ENCODE results near the gene C5orf24. TPM values are rescaled to one million over a fixed set of nuclear protein-coding genes. Genes with fewer than 3 reads are reported as not detected.
"Not testable (repeated sequence)": the region's sequence is repeated elsewhere in the genome, so short reads cannot be mapped to it uniquely, and the experiment has no call there.

The C5orf24 gene
- total RNA-seq, 1 donor from 2014 or later, result 38.3 TPM

DNA sequence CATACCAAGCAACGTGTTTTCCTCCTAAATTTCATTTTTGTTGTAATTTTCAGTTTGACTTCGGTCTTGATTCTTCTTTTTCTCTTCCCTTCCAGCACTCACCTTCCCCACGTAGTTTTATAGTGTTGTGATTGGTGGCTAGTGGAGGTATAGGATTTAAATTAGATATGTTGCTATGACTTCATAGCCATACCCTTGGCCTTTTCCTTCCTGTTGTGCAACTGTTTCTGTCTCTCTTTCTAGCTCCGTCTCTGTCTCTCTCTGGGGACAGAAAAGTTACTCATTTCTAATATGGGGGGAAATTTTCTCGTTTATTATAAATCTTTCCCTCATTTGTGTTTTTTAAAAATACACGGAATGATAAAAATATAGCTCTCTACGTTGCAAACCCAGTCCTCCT, 20.6 kb upstream of the C5orf24 start:
- Histone ChIP-seq H3K36me3 (peaks cover 0 to 44% of the 10 kb centered on the region in 2 donors), H3K4me3 (no peak overlapping the region), H3K27me3 (no peaks in the 10 kb centered on the region), H3K4me1 (no peaks in the 10 kb centered on the region), H3K27ac (no peak overlapping the region), H3K9me3 (no peaks in the 10 kb centered on the region)
- TF ChIP-seq POLR2AphosphoS5 (IDR thresholded peaks at IDR 0.05; ENCODE audit: insufficient read depth in 1 of 2, low read depth in 1 of 2) (no peak), POLR2A (IDR thresholded peaks at IDR 0.05) (no peak)
- TF ChIP-seq, protein P1, sequence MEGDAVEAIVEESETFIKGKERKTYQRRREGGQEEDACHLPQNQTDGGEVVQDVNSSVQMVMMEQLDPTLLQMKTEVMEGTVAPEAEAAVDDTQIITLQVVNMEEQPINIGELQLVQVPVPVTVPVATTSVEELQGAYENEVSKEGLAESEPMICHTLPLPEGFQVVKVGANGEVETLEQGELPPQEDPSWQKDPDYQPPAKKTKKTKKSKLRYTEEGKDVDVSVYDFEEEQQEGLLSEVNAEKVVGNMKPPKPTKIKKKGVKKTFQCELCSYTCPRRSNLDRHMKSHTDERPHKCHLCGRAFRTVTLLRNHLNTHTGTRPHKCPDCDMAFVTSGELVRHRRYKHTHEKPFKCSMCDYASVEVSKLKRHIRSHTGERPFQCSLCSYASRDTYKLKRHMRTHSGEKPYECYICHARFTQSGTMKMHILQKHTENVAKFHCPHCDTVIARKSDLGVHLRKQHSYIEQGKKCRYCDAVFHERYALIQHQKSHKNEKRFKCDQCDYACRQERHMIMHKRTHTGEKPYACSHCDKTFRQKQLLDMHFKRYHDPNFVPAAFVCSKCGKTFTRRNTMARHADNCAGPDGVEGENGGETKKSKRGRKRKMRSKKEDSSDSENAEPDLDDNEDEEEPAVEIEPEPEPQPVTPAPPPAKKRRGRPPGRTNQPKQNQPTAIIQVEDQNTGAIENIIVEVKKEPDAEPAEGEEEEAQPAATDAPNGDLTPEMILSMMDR (IDR thresholded peaks at IDR 0.05), result no peak
- intact Hi-C loops (cut with DNase I), result no loop called here
- no peak for DNase-seq (ENCODE audit: extremely low spot score in 2 of 2)

DNA sequence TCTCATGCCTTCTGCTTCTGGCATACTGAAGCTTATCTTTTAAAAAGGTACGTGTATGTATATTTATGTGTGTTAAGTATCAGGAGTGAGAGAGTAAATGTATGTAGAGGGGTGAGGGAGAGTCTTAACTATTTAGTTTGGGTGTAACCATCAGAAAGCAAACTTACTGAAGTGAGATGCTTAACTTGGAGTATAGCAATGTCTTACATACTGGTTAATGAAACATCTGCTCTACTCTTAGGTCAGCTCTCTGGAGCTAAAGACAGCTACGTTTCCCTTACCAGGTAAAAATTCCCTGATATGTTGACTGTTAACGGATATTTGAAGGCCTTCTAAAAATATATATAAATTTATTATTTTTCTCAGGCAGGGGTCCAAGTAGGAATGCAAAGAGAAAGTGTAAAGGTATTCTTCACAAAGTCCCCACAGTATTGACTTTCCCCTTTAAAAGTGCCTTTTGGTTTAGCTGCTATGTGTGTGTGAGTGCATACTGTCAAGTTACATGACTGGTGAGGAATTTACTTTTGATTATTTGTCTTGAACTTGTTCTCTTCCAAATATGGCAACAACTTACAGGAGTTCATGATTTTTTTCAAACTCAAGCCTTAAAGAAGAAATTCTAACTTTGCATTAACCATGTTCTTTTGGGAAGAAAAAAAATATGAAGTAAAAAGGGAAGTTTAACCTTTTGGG, 12.3 kb upstream of the C5orf24 start:
- DNase-seq (ENCODE audit: extremely low spot score in 2 of 2), result no peak
- H3K9me3 ChIP-seq, result no peaks in the 10 kb centered on the region
- TF ChIP-seq POLR2A (IDR thresholded peaks at IDR 0.05) (no peak), POLR2AphosphoS5 (IDR thresholded peaks at IDR 0.05; ENCODE audit: insufficient read depth in 1 of 2, low read depth in 1 of 2) (no peak)
- TF ChIP-seq, protein P1 (IDR thresholded peaks at IDR 0.05), result no peak
- intact Hi-C loops (cut with DNase I), result no loop called here
- no peaks in the 10 kb centered on the region for H3K27me3 ChIP-seq
- H3K4me1 ChIP-seq, result no peaks in the 10 kb centered on the region
- H3K4me3 ChIP-seq, result no peak overlapping the region
- H3K27ac ChIP-seq, result no peak overlapping the region
- peaks cover 0 to 23% of the 10 kb centered on the region in 2 donors for H3K36me3 ChIP-seq

DNA sequence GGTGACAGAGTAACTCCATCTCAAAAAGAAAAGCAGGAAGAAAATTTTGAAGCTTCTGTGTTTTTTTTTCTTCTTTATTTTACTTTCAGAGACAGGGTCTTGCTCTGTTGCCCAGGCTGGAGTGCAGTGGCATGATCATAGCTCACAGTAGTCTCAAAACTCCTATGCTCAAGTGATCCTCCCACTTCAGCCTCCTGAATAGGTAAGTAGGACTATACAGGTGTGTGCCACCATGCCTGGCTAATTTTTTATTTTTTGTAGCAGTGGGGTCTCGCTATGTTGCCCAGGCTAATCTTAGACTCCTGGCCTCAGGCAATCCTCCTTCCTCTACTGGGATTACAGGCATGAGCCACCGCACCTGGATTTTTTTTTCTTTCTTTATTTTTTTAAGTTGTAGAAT, 10.1 kb upstream of the C5orf24 start:
- no peak for DNase-seq (ENCODE audit: extremely low spot score in 2 of 2)
- H3K27me3 ChIP-seq, result no peaks in the 10 kb centered on the region
- H3K9me3 ChIP-seq, result no peaks in the 10 kb centered on the region
- no peaks in the 10 kb centered on the region for H3K4me1 ChIP-seq
- no peak overlapping the region for H3K27ac ChIP-seq
- H3K4me3 ChIP-seq, result no peak overlapping the region
- H3K36me3 ChIP-seq, result peaks cover 0 to 8% of the 10 kb centered on the region in 2 donors
- intact Hi-C loops (cut with DNase I), result no loop called here
- TF ChIP-seq, protein P1 (IDR thresholded peaks at IDR 0.05), result no peak
- TF ChIP-seq POLR2A (IDR thresholded peaks at IDR 0.05) (no peak), POLR2AphosphoS5 (IDR thresholded peaks at IDR 0.05; ENCODE audit: insufficient read depth in 1 of 2, low read depth in 1 of 2) (no peak)

GRCh38 chr5:134837530-134838181, 8.1 kb upstream of the C5orf24 start:
- no peaks in the 10 kb centered on the region for H3K4me1 ChIP-seq
- H3K27me3 ChIP-seq, result no peaks in the 10 kb centered on the region
- DNase-seq (ENCODE audit: extremely low spot score in 2 of 2), result no peak
- peaks cover 0 to 8% of the 10 kb centered on the region in 2 donors for H3K36me3 ChIP-seq
- intact Hi-C loops (cut with DNase I), result no loop called here
- H3K27ac ChIP-seq, result no peak overlapping the region
- no peak for TF ChIP-seq POLR2AphosphoS5 (IDR thresholded peaks at IDR 0.05; ENCODE audit: insufficient read depth in 1 of 2, low read depth in 1 of 2)
- TF ChIP-seq, protein P1 (IDR thresholded peaks at IDR 0.05), result no peak
- no peak for TF ChIP-seq POLR2A (IDR thresholded peaks at IDR 0.05)
- no peaks in the 10 kb centered on the region for H3K9me3 ChIP-seq
- no peak overlapping the region for H3K4me3 ChIP-seq

DNA sequence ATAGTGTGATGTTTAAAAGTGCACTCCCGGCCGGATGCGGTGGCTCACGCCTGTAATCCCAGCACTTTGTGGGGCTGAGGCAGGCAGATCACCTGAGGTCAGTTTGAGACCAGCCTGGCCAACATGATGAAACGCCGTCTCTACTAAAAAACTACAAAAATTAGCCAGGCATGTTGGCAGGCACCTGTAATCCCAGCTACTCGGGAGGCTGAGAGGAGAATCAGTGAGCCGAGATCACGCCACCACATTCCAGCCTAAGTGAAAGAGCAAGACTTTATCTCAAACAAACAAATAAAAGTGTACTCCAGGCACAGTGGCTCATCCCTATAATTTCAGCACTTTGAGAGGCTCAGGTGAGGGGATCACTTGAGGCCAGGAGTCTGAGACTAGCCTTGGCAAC, 7.4 kb upstream of the C5orf24 start:
- H3K36me3 ChIP-seq; H3K4me3 ChIP-seq; H3K27me3 ChIP-seq; DNase-seq (ENCODE audit: extremely low spot score in 2 of 2); H3K9me3 ChIP-seq; intact Hi-C loops (cut with DNase I); H3K4me1 ChIP-seq; H3K27ac ChIP-seq: not testable (repeated sequence)
